Keratinocyte (primary cell): ENCODE results near the gene RAI14.

Experiments
- CTCF ChIP-seq, 3 experiments: IDR thresholded peaks in 1 of 3; conservative IDR thresholded peaks in 1 of 3; optimal IDR thresholded peaks in 1 of 3; 2 replicates in 2 of 3; 3 replicates in 1 of 3; pipeline versions ENCODE3 to v1.5.1; 2011; ENCODE audit warnings: low read length in 3 of 3, mild to moderate bottlenecking in 3 of 3, moderate library complexity in 2 of 3, control low read depth in 1 of 3, inconsistent platforms in 1 of 3; ENCODE audit not compliant: insufficient read depth in 2 of 3; ENCODE audit errors: extremely low read depth in 1 of 3
- EZH2 ChIP-seq: IDR thresholded peaks from one replicate; pipeline ENCODE4 v1.6.1; 2012; ENCODE audit warnings: inconsistent platforms, mild to moderate bottlenecking, low read length, moderate library complexity

GRCh38 chr5:34737731-34738130 lies 81.6 kb downstream of the RAI14 start:
- TF ChIP-seq CTCF (optimal IDR thresholded peaks at IDR 0.05 in 1 of 3, IDR thresholded peaks at IDR 0.05 in 1 of 3, conservative IDR thresholded peaks at IDR 0.05 in 1 of 3; ENCODE audit: extremely low read depth in 1 of 3, insufficient read depth in 2 of 3, low read length in 3 of 3) (no peak), EZH2 (no peak)
